Measurements from ENCODE around the gene HAPLN1. TPM values are rescaled to one million over a fixed set of nuclear protein-coding genes. Genes with fewer than 3 reads are reported as not detected.

The HAPLN1 gene
- total RNA-seq, 6 experiments from 2014 or later = 0.16 TPM; not detected in 5

DNA sequence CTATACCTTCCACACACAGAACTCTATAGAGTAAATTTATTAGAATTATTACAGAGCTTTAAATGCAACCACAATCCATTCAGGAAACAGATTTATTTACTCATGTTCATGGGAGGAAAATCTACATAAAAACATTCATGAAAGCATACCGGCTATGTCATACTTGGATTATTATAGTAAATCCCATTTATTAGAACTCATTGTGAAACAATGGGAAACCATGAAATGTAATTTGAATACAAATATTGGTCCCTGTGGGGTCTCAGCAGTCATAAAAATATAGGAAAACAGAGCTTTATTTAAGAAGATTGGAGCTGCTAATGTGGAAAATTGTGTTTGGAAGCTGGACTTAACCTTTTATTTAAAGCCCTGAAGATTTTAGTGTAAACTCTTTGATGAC is 80.7 kb downstream of the HAPLN1 start:
- TF ChIP-seq POLR2A (IDR thresholded peaks at IDR 0.05) = no peak
- TF ChIP-seq, protein P1, sequence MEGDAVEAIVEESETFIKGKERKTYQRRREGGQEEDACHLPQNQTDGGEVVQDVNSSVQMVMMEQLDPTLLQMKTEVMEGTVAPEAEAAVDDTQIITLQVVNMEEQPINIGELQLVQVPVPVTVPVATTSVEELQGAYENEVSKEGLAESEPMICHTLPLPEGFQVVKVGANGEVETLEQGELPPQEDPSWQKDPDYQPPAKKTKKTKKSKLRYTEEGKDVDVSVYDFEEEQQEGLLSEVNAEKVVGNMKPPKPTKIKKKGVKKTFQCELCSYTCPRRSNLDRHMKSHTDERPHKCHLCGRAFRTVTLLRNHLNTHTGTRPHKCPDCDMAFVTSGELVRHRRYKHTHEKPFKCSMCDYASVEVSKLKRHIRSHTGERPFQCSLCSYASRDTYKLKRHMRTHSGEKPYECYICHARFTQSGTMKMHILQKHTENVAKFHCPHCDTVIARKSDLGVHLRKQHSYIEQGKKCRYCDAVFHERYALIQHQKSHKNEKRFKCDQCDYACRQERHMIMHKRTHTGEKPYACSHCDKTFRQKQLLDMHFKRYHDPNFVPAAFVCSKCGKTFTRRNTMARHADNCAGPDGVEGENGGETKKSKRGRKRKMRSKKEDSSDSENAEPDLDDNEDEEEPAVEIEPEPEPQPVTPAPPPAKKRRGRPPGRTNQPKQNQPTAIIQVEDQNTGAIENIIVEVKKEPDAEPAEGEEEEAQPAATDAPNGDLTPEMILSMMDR (IDR thresholded peaks at IDR 0.05) = no peak

DNA sequence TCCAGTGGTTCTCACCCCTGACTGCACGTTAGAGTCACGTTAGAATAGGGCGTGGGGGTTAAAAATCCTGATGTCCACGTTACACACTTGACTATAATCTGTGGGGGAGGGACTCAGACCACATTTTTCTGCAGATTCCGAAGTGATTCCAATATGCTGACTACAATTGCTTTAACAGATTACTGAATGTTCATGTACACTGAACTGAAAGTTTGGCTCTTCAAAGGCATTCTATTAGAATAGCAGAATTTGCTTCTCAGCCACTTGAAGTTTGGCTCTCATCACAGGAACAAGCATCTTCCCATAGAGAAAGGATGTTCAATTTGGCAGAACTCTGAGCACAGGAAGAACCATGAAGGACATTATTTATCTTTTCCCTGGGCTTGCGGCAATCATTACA is 84.5 kb downstream of the HAPLN1 start:
- no peak overlapping the region for H3K4me3 ChIP-seq
- no peaks in the 10 kb centered on the region for H3K27me3 ChIP-seq
- 41% methylated on average over 6 of the region's 6 CpGs for WGBS (ENCODE audit: insufficient coverage, low coverage, low lambda C conversion rate, missing lambda C conversion rate)
- intact Hi-C loops (cut with DNase I) = no loop called here
- no peaks in the 10 kb centered on the region for H3K36me3 ChIP-seq
- DNase-seq (no peak), ATAC-seq (no peak)
- H3K9me3 ChIP-seq = no peaks in the 10 kb centered on the region
- no peaks in the 10 kb centered on the region for H3K4me1 ChIP-seq
- TF ChIP-seq, protein P1 (IDR thresholded peaks at IDR 0.05) = no peak
- H3K27ac ChIP-seq = no peak overlapping the region

More for the DNA sequence above, 80.7 kb downstream of the HAPLN1 start:
- DNase-seq = no peak
- WGBS (ENCODE audit: insufficient coverage, low coverage, low lambda C conversion rate, missing lambda C conversion rate) = 94% methylated on average over 1 of the region's 1 CpG
- H3K36me3 ChIP-seq = no peaks in the 10 kb centered on the region
- ATAC-seq = no peak
- H3K4me3 ChIP-seq = no peak overlapping the region
- H3K27me3 ChIP-seq = no peaks in the 10 kb centered on the region
- H3K27ac ChIP-seq = no peak overlapping the region
- intact Hi-C loops (cut with DNase I) = no loop called here
- H3K9me3 ChIP-seq = no peaks in the 10 kb centered on the region
- H3K4me1 ChIP-seq = no peaks in the 10 kb centered on the region

DNA sequence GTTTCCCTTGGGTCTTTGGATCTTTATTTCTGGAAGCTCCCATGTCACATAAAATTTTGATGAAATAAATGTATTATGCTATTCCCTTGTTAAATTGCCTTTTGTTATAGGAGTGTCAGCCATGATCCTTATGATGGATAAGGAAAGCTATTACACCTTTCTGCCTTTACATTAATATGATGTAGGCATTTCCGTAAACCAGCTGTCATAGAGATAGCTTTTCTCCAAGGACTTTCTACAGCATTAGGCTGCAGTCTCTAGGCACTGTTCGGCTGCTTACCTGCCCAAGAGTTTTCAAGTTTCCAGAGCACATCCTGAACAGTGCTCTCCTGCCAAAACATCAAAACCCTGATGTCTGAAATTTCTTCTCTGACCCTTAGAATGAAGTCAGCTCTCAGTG is 87.4 kb downstream of the HAPLN1 start:
- Histone ChIP-seq H3K4me3 (no peak overlapping the region), H3K27me3 (no peaks in the 10 kb centered on the region), H3K36me3 (no peaks in the 10 kb centered on the region), H3K9me3 (no peaks in the 10 kb centered on the region), H3K27ac (no peak overlapping the region), H3K4me1 (no peaks in the 10 kb centered on the region)
- TF ChIP-seq, protein P1 (IDR thresholded peaks at IDR 0.05) = no peak
- no peak for TF ChIP-seq POLR2A (IDR thresholded peaks at IDR 0.05)
- 91% methylated on average over 2 of the region's 2 CpGs for whole genome bisulfite sequencing (ENCODE audit: insufficient coverage, low coverage, low lambda C conversion rate, missing lambda C conversion rate)
- DNase-seq = no peak
- intact Hi-C loops (cut with DNase I) = no loop called here
- ATAC-seq = no peak

DNA sequence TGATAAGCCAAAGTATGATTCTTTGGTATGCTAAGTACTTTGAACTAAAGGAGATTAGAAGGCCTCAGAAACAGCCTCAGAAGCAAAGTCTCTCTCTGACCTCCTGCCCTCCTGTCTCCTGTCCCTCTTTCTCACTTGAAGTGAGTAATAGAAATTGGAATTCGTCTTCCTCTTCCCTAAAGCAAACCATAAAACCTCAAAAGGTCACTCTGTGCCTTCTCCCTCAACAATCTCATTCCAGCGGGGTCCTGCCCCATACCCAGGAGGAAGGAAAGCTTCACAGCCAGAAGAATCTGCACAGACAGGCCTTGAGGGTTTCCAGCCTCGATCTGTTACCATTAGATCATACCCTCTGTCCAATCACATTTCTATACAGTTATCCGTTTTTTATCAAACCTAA is 87.8 kb downstream of the HAPLN1 start:
- Histone ChIP-seq H3K9me3 (no peaks in the 10 kb centered on the region), H3K4me1 (no peaks in the 10 kb centered on the region), H3K4me3 (no peak overlapping the region), H3K27me3 (no peaks in the 10 kb centered on the region), H3K27ac (no peak overlapping the region), H3K36me3 (no peaks in the 10 kb centered on the region)
- ATAC-seq (no peak), DNase-seq (no peak)
- TF ChIP-seq POLR2A (IDR thresholded peaks at IDR 0.05) = no peak
- TF ChIP-seq, protein P1 (IDR thresholded peaks at IDR 0.05) = no peak
- 45% methylated on average over 4 of the region's 4 CpGs for WGBS (ENCODE audit: insufficient coverage, low coverage, low lambda C conversion rate, missing lambda C conversion rate)
- intact Hi-C loops (cut with DNase I) = no loop called here

DNA sequence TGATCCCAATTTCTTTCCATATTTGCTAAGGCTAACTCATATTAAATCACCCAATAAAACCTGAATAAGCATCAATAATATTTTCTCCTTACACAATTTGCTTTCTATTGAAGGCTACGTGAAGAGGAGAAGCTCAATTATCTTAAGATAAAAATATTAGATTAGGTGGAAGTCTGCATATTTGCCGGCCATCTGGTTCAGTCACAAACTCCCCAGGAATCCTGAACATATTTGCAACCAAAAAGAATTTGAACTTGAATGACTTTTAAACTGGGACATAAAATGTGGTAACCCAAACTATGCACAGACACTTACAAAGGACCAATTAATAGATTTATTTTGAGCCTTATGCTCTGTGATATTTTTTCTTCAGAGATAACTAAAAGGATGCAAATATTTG is 92.3 kb downstream of the HAPLN1 start:
- TF ChIP-seq, protein P1 (IDR thresholded peaks at IDR 0.05) = no peak
- TF ChIP-seq POLR2A (IDR thresholded peaks at IDR 0.05) = no peak
- Histone ChIP-seq H3K27me3 (no peaks in the 10 kb centered on the region), H3K27ac (no peak overlapping the region), H3K9me3 (no peaks in the 10 kb centered on the region), H3K4me1 (no peaks in the 10 kb centered on the region), H3K36me3 (no peaks in the 10 kb centered on the region), H3K4me3 (no peak overlapping the region)
- no peak for ATAC-seq
- WGBS (ENCODE audit: insufficient coverage, low coverage, low lambda C conversion rate, missing lambda C conversion rate) = 59% methylated on average over 2 of the region's 2 CpGs
- no peak for DNase-seq
- intact Hi-C loops (cut with DNase I) = no loop called here

All from right lobe of liver (tissue), 6 donors.